Fibroblast of skin of right quadriceps (primary cell): ENCODE data around the gene SDF4.

Experiments used
- DNase-seq: peaks from one replicate; pipeline ENCODE4 v3.0.0-alpha.2; 2013

The SDF4 gene

GRCh38 chr1:1226566-1227362 is 5.0 kb downstream of the SDF4 start:
- DNase-seq = no peak

DNA sequence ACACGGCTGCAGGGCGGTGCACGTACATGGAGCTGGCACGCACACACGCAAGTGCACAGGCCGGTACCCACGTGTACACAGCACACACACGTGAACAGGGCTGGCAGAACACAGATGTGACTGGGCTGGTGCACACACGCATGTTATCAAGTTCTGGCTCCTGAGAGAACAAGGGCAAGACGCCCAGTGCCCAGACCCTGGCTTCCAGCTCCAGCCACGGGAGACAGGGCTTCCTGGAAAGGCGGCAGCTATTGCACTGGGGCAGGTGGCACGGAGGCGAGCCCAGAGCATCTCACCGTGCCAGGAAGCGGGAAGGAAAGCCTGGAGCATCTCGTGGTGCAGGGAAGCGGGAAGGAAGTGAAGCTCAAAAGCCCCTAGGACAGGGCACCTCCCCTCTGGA is 5.9 kb downstream of the SDF4 start:
- no peak for DNase-seq

DNA sequence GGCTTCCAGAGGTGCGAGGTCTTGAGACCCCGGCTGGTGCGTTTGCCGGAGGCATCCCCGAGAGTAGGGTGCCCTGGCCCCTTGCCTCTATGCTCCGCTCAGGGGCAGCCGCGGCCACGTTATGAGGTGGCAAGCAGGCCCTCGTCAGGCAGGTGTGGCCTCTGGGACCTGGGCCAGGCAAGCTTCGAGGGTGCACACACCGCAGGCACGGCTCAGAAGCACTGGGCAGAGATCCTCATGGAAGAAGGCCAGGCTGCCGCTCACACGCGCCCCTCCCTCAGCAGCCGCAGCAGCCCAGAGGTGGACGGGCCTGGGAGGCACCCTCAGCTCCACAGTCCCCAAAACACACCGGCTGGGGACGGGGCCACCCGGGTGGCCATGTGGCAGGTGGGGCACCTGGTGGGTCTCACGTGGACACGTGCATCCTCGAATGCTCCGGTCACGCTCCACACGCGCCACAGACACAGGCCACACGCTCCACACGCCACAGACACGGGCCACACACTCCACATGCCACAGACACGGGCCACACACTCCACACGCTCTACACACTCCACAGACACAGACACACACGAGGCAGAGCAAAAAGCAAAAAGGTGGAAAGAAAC is 6.5 kb downstream of the SDF4 start:
- DNase-seq = no peak

DNA sequence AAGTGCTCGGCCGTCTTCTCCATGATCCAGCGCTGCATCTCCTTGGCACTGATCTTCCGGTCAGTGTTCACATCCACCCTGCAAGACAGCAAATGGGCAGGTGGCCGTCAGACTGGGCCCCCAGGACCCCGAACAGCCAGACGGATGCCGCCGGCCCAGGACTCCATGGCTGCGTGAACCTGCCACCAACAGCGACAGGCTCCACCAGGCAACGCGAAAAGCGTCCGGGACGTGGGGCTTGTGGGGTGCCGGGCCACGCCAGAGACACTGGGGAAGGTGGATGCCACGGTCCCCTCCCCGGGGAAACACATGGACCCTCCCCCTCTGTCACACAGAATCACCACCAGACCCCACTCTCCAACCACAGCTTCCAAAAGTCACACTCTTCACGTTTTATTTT is 7.9 kb downstream of the SDF4 start:
- no peak for DNase-seq

GRCh38 chr1:1223321-1223720 is 8.5 kb downstream of the SDF4 start:
- no peak for DNase-seq

DNA sequence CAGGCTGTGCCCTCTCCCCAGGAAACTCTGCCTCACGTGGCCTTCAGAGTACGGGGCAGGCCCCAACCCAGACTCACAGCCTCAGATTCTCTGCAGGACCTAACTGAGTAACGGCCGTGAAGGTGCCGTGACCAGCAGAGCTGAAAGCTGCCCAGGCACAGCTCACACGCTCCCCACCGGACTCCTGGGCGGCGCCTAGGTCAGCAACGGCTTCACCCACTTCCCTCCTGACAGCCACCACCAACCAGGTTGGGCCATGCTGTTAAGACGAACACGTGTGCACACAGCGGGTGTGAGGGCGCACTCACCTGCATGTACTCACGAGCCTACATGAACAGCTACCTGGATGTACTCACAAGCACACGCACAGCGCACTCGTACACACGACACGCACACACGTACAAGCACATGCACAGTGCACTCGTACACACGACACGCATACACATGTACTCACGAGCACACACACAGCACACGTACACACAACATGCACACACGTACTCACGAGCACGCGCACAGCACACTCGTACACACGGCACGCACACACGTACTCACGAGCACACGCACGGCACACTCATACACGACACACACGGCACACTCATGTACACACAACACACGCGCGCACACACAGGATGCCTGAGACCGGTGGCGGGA is 9.1 kb downstream of the SDF4 start:
- no peak for DNase-seq

DNA sequence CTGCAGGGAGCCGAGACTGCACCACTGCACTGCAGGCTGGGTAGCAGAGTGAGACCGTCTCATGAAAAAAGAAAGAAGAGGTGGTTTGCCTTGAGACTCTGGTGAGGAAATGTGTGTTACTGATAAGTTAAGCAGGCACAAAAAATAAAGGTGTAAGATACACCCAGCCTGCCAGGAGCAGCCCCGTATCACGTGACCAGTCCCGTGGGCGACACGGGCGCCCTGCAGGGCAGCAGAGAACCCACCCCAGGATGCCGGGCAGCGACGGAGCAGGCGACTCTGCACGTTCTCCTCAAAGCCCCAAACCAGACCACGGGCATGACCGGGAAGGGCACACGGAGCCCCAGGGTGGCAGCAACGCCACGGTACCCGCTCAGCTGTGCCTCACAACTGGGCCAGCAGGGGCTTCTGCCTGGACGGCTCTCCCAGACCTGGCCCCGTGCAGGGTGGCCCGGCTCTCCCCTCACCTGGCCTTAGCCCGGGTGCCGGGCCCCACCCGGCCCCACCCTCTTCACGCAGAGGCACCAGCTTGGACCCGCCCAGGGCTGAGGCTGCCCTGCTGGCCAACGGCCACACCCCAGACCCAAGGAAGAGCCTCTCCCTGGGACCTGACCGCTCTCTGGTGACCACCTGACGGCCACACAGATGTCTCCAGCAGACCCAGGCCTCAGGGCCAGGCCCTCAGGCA is 9.8 kb downstream of the SDF4 start:
- DNase-seq = no peak

GRCh38 chr1:1220197-1220596 is 11.6 kb downstream of the SDF4 start:
- no peak for DNase-seq

- no peak for DNase-seq
Measured at GRCh38 chr1:1219341-1219740, 12.5 kb downstream of the SDF4 start.

DNA sequence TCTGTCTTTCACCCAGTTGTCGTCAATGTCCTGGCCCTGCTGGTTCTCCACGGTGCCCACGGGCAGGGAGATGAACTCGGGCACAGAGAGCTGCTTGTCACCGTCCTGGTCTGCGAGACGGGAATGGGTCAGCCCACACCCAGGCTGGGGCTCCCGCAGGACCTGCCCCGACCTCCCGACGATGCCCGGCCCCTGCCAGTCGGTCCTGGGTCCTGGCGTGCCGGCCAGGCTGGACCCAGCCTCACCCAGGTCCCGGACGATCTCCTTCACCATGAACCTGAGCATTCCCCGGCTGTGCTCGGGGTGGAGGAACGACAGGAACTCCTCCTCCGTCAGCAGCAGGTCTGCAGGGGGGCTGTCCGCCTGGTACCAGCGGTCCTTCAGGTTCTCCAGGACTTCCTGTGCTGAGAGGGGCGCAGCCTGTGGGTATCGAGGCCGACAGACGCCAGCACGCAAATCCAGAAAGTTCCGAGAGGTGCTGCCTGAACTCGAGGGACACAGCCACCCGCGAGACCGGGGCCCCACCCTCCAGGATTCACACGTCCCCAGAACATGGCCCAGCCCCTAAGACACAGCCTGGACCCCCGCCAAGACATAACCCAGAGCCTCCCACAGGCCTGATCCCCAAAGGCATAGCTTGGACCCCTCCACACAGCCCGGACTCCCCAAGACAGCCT is 13.1 kb downstream of the SDF4 start:
- no peak for DNase-seq

DNA sequence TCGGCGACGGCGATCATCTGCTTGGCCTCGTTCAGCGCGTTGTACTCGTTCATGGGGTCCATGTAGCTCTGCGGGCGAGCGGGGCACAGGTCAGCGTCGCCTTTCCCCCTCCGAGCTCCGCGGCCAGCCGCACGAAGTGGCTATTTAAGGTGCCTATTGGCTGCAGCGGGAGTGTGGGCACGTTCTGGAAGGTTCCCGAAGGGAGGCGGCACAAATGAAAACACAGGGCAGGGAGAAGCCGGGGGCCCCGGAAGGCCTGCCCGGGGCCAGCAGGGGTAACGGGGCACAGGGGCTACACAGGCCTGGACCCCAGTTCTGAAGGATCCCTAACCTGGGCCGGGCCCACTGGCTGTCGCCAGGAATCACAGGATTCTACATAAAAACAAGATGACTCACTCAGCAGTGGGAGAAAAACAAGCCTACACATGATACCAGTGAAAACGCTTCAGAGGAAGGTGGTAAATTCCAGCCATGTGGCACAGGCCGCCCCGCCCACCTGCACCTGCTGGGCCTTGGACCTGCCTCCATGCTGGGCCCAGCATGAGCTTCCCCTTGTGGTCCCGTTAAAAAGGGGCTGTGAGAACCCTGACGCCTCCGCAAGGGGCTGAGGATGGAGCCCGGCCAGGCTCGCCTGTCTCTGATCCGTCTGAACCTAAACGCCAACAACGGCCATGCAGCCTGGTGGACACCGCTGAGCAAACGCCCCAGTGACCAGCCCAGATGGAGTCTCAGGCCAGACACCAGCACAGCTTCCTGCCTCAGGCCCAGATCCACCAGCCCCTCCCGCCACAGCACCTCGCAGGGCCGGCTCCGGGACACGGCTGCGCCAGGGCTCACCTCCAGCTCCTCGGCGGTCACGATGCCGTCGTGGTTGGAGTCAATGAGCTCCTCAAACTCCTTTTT is 13.9 kb downstream of the SDF4 start:
- no peak for DNase-seq

GRCh38 chr1:1216770-1217620 is 14.8 kb downstream of the SDF4 start:
- DNase-seq = no peak

- no peak for DNase-seq
Measured at GRCh38 chr1:1215881-1216605, 15.8 kb downstream of the SDF4 start.

DNA sequence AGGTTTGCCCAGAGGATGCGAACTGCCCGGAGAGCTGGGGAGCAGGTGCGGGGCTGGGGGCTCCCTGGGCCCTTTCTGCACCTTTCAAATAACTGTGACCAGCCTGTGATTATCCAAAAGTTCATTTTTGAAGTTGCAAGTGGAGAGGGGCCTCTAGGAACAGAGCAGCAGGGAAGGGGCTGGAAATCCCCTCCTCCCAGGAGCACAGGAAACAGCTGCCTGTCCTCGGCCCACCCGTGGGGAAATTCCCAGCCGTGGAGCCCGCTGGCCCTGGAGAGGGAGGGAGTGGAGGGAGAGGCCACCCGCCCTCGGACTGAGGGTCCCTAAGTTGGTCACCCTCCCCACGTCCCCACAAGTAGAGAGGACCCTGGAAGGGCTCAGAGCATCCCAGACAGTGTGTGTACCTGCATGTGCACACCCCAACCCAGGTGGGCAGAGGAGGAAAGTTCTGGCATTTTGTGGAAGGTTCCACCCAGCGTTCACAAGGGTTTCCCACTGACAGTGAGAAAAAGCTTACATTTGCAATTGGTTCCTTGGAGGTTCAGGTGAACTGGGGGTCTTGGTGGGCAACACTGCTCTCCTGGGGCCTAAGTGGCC is 16.6 kb downstream of the SDF4 start:
- no peak for DNase-seq

GRCh38 chr1:1213345-1214265 is 18.2 kb downstream of the SDF4 start, which contains the start of gene TNFRSF4:
TSS of gene TNFRSF4 (minus strand) at chr1:1214153. CDS start at chr1:1214127, 26 bp downstream.
- no peak for DNase-seq

DNA sequence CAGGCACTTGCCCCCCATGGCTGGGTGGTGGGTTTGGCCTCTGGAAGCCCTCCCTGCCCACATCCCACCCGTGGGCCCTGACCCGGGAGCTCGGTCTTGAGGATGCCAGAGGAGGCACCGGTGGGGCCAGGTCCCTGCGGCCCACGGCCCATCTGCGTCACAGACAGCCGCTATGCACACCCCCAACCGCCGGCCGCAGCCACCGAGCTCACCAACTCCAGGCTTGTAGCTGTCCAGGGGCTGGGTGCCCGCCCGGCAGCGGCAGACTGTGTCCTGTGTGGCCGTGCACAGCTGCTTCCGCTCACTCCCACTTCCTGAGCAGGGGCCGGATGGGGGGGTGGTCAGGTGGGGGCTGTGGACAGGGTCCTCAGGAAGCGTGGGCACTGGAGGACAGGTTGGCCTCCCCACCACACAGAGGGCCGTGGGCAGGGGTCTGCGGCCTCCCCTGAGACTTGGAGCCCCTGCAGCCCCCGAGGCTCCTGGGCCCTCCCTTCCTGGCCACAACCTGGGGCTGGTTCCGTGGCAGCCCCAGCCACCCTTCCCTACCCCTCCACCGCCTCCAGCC is 18.9 kb downstream of the SDF4 start:
- DNase-seq = no peak

- no peak for DNase-seq
Measured at GRCh38 chr1:1211541-1212441, 20.0 kb downstream of the SDF4 start.
